Activated CD8-positive, alpha-beta memory T cell treated with anti-CD3 and anti-CD28 coated beads, Interleukin-2, amount 50 U/mL, for 24 hours (primary cell): ENCODE results near the gene B3GALT5.
"Not testable (repeated sequence)": the region's sequence is repeated elsewhere in the genome, so short reads cannot be mapped to it uniquely, and the experiment has no call there.

Experiments
- DNase-seq: peaks from one replicate; pipeline ENCODE4 v3.0.0-alpha.2; 2020; ENCODE audit errors: extremely low read depth

The B3GALT5 gene

GRCh38 chr21:39667353-39667891 lies 54.7 kb downstream of the B3GALT5 start:
- DNase-seq, result no peak

DNA sequence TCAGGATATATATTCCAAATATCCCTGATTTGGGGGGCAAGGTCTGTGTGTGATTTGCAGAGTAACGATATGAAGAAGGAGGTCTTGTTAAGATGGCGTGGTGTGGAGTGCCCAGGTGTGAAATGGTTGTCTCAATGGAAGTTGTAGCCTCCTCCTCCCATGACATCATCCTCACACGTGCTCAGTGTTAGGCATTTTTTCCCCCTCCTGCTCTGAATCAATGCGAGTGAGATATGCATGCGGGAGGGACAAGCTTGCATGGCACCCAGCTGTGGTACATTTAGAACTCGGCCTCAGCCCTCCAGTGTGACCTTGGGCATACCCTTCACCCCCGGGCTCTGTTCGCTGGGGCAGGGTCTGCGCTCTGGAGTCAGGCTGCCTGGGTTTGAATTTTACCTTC lies 55.6 kb downstream of the B3GALT5 start:
- DNase-seq, result no peak

DNA sequence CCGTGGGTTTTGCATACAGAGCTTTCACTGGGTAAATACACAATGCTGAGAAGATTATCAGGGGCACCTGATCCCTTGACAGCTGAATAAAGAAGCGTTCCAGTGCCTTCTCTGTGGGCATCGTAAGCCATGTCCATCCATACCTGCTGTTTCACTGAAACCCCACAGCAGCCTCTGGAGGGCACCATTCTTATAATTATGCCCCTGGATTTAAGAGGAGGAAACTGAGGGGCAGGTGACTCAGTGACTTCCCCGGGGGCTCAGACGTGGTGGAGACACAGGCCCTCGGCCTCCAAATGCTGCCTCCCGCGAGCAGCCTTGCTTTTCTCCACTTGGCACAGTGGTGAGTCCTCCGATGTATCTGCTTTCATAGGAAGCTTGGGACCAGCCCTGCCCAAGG lies 56.7 kb downstream of the B3GALT5 start:
- DNase-seq, result no peak

GRCh38 chr21:39669976-39670661 lies 57.4 kb downstream of the B3GALT5 start:
- DNase-seq, result no peak

- no peak for DNase-seq
Measured at GRCh38 chr21:39670701-39671100, 58.0 kb downstream of the B3GALT5 start.

DNA sequence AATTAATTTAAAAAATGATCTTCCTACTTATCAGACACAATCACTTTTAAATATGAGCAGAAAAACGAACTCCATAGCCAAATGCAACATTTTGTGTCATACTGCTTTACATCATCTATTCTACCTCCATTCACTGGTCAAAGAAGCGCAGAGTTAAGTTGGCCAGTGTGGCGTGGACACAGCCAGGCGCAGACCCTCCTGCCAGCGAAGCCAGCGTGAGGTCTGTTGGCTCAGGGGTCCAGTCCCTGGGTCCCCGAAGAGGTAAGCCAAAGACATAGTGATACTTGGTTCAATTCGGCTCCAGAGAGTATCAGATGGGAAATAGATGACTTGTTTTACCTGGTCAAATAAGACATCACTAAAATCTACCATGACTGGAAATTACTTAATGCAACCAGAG lies 59.2 kb downstream of the B3GALT5 start:
- no peak for DNase-seq

- DNase-seq, result no peak
Measured at GRCh38 chr21:39673163-39673562, 60.4 kb downstream of the B3GALT5 start.

DNA sequence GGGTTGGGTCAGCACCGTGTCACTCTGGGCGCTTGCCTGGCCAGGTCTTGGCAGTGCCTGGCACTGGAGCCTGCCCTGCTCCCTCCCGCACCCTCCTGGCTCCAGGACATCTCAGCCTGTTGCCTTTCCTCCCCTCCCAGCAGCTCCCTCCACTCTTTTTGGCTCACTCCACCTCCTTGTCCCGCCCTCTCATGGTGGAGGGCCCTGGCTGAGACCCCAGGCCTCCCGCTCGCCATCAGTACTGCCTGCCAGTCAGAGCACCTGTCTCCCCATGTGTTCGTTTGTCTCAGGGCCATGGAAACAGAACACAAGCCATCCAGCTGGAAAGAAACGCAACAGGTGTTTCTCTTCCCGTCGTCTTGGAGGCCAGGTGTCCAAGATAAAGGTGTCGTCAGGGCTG lies 61.0 kb downstream of the B3GALT5 start:
- no peak for DNase-seq

GRCh38 chr21:39674801-39675200 lies 62.1 kb downstream of the B3GALT5 start:
- DNase-seq, result no peak

GRCh38 chr21:39675590-39675989 lies 62.9 kb downstream of the B3GALT5 start:
- no peak for DNase-seq

DNA sequence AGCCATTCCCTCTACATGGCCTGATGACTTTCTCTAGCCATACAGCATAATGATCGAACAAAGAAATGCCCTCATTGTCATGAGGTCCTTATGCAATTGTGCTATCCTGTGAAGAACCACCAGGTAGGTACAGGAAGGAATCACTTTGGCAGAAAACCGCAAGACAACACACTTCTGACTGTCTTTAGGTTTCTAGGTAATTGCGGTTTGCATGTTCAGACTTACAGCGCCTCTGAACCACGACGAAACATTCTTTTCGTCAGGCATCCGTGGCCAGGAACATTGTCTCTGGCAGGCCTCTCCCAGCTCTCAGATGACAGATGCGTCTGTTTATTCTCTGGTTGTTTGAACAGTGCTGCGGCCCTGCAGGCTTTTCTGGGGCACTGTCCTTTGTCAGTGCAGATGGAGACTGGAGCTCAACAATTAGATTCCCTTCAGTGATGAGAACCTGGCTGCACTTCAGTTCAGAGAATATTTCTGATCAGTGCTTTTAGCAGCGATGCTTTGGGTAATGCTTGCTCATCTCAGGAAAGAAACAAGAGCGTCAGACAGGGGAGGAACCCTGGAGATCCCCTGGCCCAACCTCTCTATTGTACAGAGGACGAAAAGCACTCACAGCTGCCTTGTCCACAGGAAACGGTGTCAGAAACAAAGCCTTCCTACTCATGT lies 63.4 kb downstream of the B3GALT5 start:
- DNase-seq, result no peak

GRCh38 chr21:39680216-39680615 lies 67.5 kb downstream of the B3GALT5 start:
- no peak for DNase-seq

DNA sequence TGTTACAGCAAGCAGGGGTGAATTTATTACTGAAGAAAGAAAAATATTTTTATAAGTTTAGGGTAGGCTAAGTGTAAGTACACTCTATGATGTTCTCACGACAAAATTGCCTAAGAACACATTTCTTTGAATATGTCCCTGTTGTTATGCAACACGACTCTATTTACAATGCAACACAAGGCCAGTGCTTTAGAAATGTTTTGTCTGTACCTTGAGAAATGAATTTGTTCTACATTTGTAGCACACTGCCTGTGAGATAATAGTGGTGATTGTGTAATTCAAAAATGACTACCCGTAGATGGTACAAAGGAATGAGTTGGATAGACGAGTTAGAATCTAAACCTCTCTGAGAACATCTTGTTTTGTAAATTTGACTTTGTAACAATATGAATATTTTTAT lies 68.5 kb downstream of the B3GALT5 start:
- DNase-seq, result no peak

- no peak for DNase-seq
Measured at GRCh38 chr21:39681845-39682244, 69.1 kb downstream of the B3GALT5 start.

DNA sequence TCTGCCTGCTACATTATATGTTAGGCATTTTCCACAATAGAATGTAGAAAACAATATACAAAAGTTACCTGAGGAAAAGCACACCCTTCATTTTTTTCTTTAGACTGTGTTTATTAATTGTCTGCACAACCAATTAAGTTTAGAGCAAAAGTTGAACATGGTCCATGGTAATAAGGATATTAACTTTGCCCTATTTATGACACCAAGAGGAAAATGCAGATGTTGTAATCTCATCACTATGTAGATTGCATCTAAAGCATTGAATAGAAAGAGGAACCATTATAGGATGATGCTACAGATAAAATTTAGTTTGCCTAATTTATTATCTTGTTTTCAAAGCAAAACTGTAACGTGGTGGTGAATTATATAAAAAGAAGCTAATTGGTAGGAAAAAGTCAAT lies 72.5 kb downstream of the B3GALT5 start:
- no peak for DNase-seq

- DNase-seq, result no peak
Measured at GRCh38 chr21:39685991-39686390, 73.3 kb downstream of the B3GALT5 start.

DNA sequence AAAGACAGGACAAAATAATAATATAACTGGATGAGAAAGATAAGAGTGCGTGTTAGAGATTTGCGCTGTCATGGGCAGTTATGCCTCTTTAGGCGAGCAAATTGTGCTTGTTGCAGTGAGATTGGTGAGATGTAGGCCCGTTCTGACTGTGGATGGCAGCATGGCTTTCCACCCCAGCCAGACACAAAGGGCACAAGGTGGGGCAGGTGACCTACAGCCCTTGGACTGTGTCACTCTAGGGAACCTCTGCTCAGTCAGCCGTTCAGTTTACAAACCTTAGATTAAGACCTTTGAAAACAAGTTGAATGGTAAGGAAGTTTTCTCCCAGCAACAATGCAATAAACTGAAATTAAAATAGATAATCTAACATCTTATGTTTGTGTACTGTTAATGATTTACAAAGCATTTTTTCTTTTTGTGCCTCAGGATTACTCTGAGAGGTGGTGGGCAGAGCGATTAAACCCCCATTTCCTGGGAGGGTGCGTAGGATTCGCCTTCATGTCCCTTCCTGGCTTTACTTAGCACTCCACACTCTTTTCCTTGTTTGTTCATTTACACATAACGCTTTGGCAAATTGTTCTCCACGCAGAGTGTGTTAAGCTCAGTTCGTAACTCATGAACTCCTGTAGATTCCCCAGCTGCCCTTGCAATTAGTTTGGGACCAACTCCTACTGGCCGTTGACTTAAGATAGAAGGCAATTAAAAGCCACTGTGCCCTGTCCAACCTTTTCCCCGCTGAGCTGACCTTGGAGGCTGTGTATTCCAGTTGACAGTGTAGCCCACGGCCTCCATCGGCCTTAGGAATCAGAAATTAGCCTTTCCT lies 74.1 kb downstream of the B3GALT5 start:
- DNase-seq, result no peak

GRCh38 chr21:39688010-39688409 lies 75.3 kb downstream of the B3GALT5 start:
- no peak for DNase-seq

GRCh38 chr21:39689860-39690259 lies 77.1 kb downstream of the B3GALT5 start:
- not testable (repeated sequence) for DNase-seq

- no peak for DNase-seq
Measured at GRCh38 chr21:39690454-39690853, 77.7 kb downstream of the B3GALT5 start.

GRCh38 chr21:39694750-39695149 lies 82.0 kb downstream of the B3GALT5 start:
- no peak for DNase-seq

DNA sequence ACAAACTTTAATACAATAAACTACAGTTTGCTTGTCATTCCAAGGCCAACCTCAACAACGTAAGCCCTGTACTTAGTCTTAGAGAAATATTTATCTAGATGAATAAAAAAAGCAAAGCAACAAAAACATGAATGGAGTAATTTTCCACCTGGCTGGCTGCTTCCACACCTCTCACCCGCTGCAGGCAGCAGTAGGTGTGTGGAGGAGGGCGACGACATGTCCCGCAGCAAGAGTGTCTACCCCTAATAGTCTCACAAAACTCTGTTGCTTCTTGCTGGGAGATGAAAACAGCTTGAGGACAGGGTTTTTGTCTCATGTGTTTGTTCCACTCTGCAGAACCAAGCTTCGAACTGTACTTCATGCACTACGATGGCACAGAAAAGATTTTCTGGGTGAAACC lies 83.5 kb downstream of the B3GALT5 start:
- DNase-seq, result no peak

DNA sequence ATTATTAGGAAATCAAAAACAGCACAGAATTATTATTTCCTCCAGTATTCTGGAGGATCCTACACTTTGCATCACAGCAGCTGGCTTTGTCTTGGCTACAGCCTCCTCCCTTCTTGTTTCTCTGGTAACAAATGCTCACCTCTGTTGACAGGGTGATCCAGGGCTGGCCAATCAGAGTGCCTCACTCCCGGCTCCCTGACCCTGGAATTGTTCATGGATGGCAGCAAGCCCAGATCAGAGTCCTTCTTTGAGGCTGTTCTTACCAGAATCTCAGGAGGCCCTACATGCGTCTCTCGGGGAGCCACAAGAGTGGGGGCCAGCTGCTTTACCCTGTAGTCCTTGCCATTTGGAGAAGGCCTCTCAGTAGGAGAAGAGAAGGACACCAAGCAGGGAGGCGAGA lies 83.9 kb downstream of the B3GALT5 start:
- DNase-seq, result no peak
